ENCODE results near the gene DNER. TPM values are rescaled to one million over a fixed set of nuclear protein-coding genes. Genes with fewer than 3 reads are reported as not detected.

The DNER gene
- polyA plus RNA-seq, 3 donors = 0.12 to 0.20 (median 0.16) TPM

DNA sequence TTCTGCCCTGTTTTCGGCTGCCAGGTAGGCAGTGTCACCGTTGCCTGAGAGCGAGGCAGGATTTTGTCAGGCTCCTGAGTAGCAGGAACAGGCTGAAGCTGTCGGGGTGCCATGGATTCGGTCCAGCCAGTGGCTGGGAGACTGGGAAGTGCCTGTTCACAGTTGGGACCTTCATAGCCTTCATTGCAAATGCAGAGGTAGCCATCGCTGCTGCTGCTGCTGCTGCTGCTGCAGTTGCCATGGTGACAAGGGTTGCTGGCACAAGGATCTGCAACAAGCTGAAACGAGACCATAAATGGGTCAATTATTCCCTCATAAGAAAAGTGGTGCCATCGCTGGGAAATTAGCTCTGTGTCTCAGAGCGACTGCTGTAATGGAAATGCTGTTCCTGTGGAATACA lies 122.7 kb downstream of the DNER start:
- no peak overlapping the region for H3K27ac ChIP-seq (ENCODE audit: low read depth in 1 of 2, low read length in 2 of 2)
- Mint-ChIP-seq H3K9me3 (peaks cover 0 to 3% (median 0%) of the 10 kb centered on the region in 7 donors), H3K27ac (no peak overlapping the region), H3K36me3 (no peaks in the 10 kb centered on the region), H3K4me1 (peaks cover 6% of the 10 kb centered on the region), H3K4me3 (no peak overlapping the region), H3K27me3 (ENCODE audit: low read depth in 3 of 3) (peaks cover 0 to 10% (median 5%) of the 10 kb centered on the region in 3 donors)
- H4K20me1 ChIP-seq (ENCODE audit: insufficient read depth, low read length) = no peaks in the 10 kb centered on the region
- H3K79me2 ChIP-seq (ENCODE audit: insufficient read depth, low read length) = no peaks in the 10 kb centered on the region
- no peak overlapping the region for H3K4me2 ChIP-seq (replicated peaks; ENCODE audit: extremely low read depth, low read length, poor library complexity, severe bottlenecking)
- H3K36me3 ChIP-seq (replicated peaks in 1 of 2; ENCODE audit: control insufficient read depth in 1 of 2, insufficient read depth in 2 of 2, low read length in 2 of 2) = no peaks in the 10 kb centered on the region
- no peak overlapping the region for H3K9ac ChIP-seq (ENCODE audit: insufficient read depth, low read length, poor library complexity, severe bottlenecking)
- H3K4me3 ChIP-seq (replicated peaks in 1 of 3; ENCODE audit: low read depth in 2 of 3, low read length in 3 of 3) = no peak overlapping the region
- H3K27me3 ChIP-seq (ENCODE audit: control insufficient read depth in 2 of 2, insufficient read depth in 2 of 2, low read length in 2 of 2) = peaks cover 0 to 2% of the 10 kb centered on the region in 2 donors
- TF ChIP-seq, protein P1, sequence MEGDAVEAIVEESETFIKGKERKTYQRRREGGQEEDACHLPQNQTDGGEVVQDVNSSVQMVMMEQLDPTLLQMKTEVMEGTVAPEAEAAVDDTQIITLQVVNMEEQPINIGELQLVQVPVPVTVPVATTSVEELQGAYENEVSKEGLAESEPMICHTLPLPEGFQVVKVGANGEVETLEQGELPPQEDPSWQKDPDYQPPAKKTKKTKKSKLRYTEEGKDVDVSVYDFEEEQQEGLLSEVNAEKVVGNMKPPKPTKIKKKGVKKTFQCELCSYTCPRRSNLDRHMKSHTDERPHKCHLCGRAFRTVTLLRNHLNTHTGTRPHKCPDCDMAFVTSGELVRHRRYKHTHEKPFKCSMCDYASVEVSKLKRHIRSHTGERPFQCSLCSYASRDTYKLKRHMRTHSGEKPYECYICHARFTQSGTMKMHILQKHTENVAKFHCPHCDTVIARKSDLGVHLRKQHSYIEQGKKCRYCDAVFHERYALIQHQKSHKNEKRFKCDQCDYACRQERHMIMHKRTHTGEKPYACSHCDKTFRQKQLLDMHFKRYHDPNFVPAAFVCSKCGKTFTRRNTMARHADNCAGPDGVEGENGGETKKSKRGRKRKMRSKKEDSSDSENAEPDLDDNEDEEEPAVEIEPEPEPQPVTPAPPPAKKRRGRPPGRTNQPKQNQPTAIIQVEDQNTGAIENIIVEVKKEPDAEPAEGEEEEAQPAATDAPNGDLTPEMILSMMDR (IDR thresholded peaks at IDR 0.05) = no peak
- no peak for DNase-seq
- H3K9me3 ChIP-seq (replicated peaks in 1 of 2; ENCODE audit: control insufficient read depth in 1 of 2, insufficient read depth in 1 of 2, low read length in 2 of 2) = no peaks in the 10 kb centered on the region
- 86% methylated on average over 7 of the region's 9 CpGs for WGBS (ENCODE audit: insufficient coverage)
- no peak overlapping the region for H2AFZ ChIP-seq (ENCODE audit: insufficient read depth, low read depth, low read length, poor library complexity, severe bottlenecking)
- intact Hi-C loops (cut with micrococcal nuclease) = loop anchor here in 1 of 2 donors (10.0 kb wide), 1 partner anchor 1697 kb away; no protein-coding TSS in a partner anchor
- peaks cover 0 to 4% of the 10 kb centered on the region in 2 donors for H3K4me1 ChIP-seq (ENCODE audit: control insufficient read depth in 1 of 2, insufficient read depth in 2 of 2, low read length in 2 of 2)

DNA sequence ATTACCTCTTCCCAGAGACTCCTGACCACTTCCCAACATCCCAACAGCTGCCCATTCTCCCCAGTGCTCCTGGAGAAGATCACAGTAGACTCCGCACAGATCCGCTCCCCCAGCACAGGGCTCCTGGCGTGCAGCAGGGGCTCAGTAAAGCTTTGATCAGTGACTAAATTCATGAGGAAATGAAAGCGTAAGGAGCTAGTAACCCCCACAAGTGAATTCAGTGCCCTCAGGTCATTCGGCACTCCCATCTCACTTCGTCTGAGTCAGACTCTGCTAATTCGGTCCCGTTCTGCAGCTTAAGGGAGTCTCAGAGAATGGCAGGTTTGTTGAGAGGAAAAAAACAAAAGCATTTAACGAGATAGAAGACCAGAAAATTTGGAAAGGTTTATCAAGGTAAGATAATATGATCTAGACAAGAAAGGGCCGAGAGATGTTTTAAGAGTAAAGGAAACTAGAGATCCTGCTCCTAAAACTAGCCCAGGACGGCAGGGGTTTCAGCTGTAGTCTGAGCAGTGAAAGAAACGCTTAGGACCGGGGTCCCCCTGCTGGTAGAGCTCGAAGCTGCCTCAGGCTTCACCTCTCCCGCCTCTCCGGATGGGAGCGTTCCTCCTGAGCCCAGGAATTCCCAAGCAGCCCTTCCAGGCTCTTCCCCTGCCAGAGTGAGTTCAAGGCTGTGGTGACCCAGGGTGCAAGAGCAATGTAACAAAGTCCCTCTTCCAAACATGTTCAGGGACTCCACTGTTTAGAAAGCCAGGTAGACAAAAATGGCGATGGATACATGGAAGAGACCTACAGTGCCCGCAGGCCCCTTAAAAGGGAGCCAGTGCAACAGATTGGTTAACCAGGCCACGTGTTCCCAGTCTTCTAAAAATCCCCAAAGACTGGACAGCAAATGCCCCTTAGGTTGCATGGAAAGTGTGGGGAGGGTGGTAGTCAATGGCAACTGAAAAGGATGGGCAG lies 127.3 kb downstream of the DNER start:
- H3K36me3 ChIP-seq (replicated peaks in 1 of 2; ENCODE audit: control insufficient read depth in 1 of 2, insufficient read depth in 2 of 2, low read length in 2 of 2) = no peaks in the 10 kb centered on the region
- no peak overlapping the region for H3K9ac ChIP-seq (ENCODE audit: insufficient read depth, low read length, poor library complexity, severe bottlenecking)
- no peak overlapping the region for H3K27ac ChIP-seq (ENCODE audit: low read depth in 1 of 2, low read length in 2 of 2)
- H2AFZ ChIP-seq (ENCODE audit: insufficient read depth, low read depth, low read length, poor library complexity, severe bottlenecking) = peak overlapping the region; percentile 57
- TF ChIP-seq, protein P1 (IDR thresholded peaks at IDR 0.05) = peak; percentile 91
- peak; percentile 39 to 68 (median 65) for DNase-seq
- H3K9me3 Mint-ChIP-seq = no peaks in the 10 kb centered on the region
- H3K36me3 Mint-ChIP-seq = no peaks in the 10 kb centered on the region
- 38% methylated on average over 15 of the region's 20 CpGs for WGBS (ENCODE audit: insufficient coverage)
- H3K79me2 ChIP-seq (ENCODE audit: insufficient read depth, low read length) = no peaks in the 10 kb centered on the region
- H3K4me3 Mint-ChIP-seq = peak overlapping the region; percentile 37 to 67
- H3K9me3 ChIP-seq (replicated peaks in 1 of 2; ENCODE audit: control insufficient read depth in 1 of 2, insufficient read depth in 1 of 2, low read length in 2 of 2) = no peaks in the 10 kb centered on the region
- peak overlapping the region; percentile 29 for H3K4me2 ChIP-seq (replicated peaks; ENCODE audit: extremely low read depth, low read length, poor library complexity, severe bottlenecking)
- peak overlapping the region in 1 of 3 experiments; percentile 34 for H3K4me3 ChIP-seq (replicated peaks in 1 of 3; ENCODE audit: low read depth in 2 of 3, low read length in 3 of 3)
- peaks cover 8% of the 10 kb centered on the region for H3K4me1 Mint-ChIP-seq
- H3K27me3 ChIP-seq (ENCODE audit: control insufficient read depth in 2 of 2, insufficient read depth in 2 of 2, low read length in 2 of 2) = peaks cover 0 to 2% of the 10 kb centered on the region in 2 donors
- H3K27me3 Mint-ChIP-seq (ENCODE audit: low read depth in 3 of 3) = peaks cover 2 to 7% (median 7%) of the 10 kb centered on the region in 3 donors
- H3K4me1 ChIP-seq (ENCODE audit: control insufficient read depth in 1 of 2, insufficient read depth in 2 of 2, low read length in 2 of 2) = peaks cover 0 to 5% of the 10 kb centered on the region in 2 donors
- H3K27ac Mint-ChIP-seq = peak overlapping the region in 2 of 7 donors; percentile 21 to 25
- intact Hi-C loops (cut with micrococcal nuclease) = loop anchor here in 1 of 2 donors (5.0 kb wide), 1 partner anchor 455 kb away; no protein-coding TSS in a partner anchor
- H4K20me1 ChIP-seq (ENCODE audit: insufficient read depth, low read length) = no peaks in the 10 kb centered on the region
